SK-N-SH (cell line): ENCODE measurements around the gene CTCFL.
A peak's percentile ranks its signal among the peaks of the same experiment; 100 is the strongest.

Experiments used
- CTCF ChIP-seq: fragments of 200-600 bp; sonication (generic); IDR thresholded peaks from 2 replicates; pipeline ENCODE4 v1.6.1; 2017; ENCODE audit warnings: antibody characterized with exemption, mild to moderate bottlenecking, moderate library complexity
- EP300 ChIP-seq, 2 experiments: IDR thresholded peaks; 2 replicates each; pipeline versions ENCODE4 v1.4.0 to v1.6.1; 2012; ENCODE audit warnings: borderline replicate concordance in 1 of 2, low read depth in 1 of 2, low read length in 1 of 2
- JUND ChIP-seq: IDR thresholded peaks from 2 replicates; pipeline ENCODE4 v1.4.0; 2012
- MAX ChIP-seq: IDR thresholded peaks from 2 replicates; pipeline ENCODE4 v1.4.0; 2012; ENCODE audit warnings: low read depth
- MXI1 ChIP-seq: IDR thresholded peaks from 2 replicates; pipeline ENCODE4 v1.6.1; 2012; ENCODE audit warnings: mild to moderate bottlenecking, low read depth, low read length, improper control_type of control experiment
- RAD21 ChIP-seq: IDR thresholded peaks from 2 replicates; pipeline ENCODE4 v1.6.1; 2012; ENCODE audit warnings: mild to moderate bottlenecking, low read length
- REST ChIP-seq: IDR thresholded peaks from 2 replicates; pipeline ENCODE4 v1.6.1; 2012; ENCODE audit warnings: mild to moderate bottlenecking, low read depth, low read length, moderate library complexity
- TCF12 ChIP-seq: IDR thresholded peaks from 2 replicates; pipeline ENCODE4 v1.4.0; 2012
- YY1 ChIP-seq: IDR thresholded peaks from 2 replicates; pipeline ENCODE4 v1.4.0; 2012; ENCODE audit warnings: low read depth, mild to moderate bottlenecking

GRCh38 chr20:57509665-57510237 is 15.2 kb downstream of the CTCFL start:
- TF ChIP-seq MAX (no peak), JUND (no peak), CTCF (peak; percentile 49), REST (no peak), RAD21 (peak; percentile 36; the same call in 1 of the 2 replicates), TCF12 (no peak), MXI1 (no peak), YY1 (no peak), EP300 (IDR thresholded peaks at IDR 0.05; ENCODE audit: borderline replicate concordance in 1 of 2, low read depth in 1 of 2, low read length in 1 of 2) (no peak)
